CD14-positive monocyte (primary cell): ENCODE data around the gene OLFM1. TPM values are rescaled to one million over a fixed set of nuclear protein-coding genes. Genes with fewer than 3 reads are reported as not detected.

Experiments
- DNase-seq, 3 donors: peaks; one replicate each; pipeline ENCODE4 v3.0.0-alpha.2; 2011 to 2022
- H2AFZ ChIP-seq: 2 replicates; pipeline ENCODE4 v1.6.0; 2012; ENCODE audit warnings: mild to moderate bottlenecking, low read depth, low read length, inconsistent platforms; ENCODE audit not compliant: insufficient read depth, poor library complexity, severe bottlenecking
- H3K27ac ChIP-seq, 2 donors: 1 replicate in 1 of 2; 2 replicates in 1 of 2; pipeline ENCODE4 v1.5.1; 2012 to 2013; ENCODE audit warnings: low read length in 2 of 2, control low read depth in 1 of 2, inconsistent platforms in 1 of 2, low read depth in 1 of 2, mild to moderate bottlenecking in 1 of 2
- H3K27me3 ChIP-seq, 2 donors: one replicate each; pipeline versions ENCODE4 v1.6.0 to v1.6.1; 2011 to 2013; ENCODE audit warnings: low read length in 2 of 2; ENCODE audit not compliant: control insufficient read depth in 2 of 2, insufficient read depth in 2 of 2
- H3K36me3 ChIP-seq, 2 donors: replicated peaks in 1 of 2; 1 replicate in 1 of 2; 2 replicates in 1 of 2; pipeline versions ENCODE4 v1.5.1 to v1.6.1; 2012 to 2013; ENCODE audit warnings: low read length in 2 of 2, control low read depth in 1 of 2, inconsistent platforms in 1 of 2, mild to moderate bottlenecking in 1 of 2; ENCODE audit not compliant: insufficient read depth in 2 of 2, control insufficient read depth in 1 of 2
- H3K4me1 ChIP-seq, 2 donors: 1 replicate in 1 of 2; 2 replicates in 1 of 2; pipeline versions ENCODE4 v1.5.1 to v1.6.1; 2012 to 2013; ENCODE audit warnings: low read length in 2 of 2, control low read depth in 1 of 2, inconsistent platforms in 1 of 2, mild to moderate bottlenecking in 1 of 2, moderate library complexity in 1 of 2; ENCODE audit not compliant: insufficient read depth in 2 of 2, control insufficient read depth in 1 of 2
- H3K4me2 ChIP-seq: replicated peaks from 2 replicates; pipeline ENCODE3; 2012; ENCODE audit warnings: low read length, moderate library complexity, mild to moderate bottlenecking; ENCODE audit not compliant: poor library complexity, severe bottlenecking; ENCODE audit errors: extremely low read depth
- H3K4me3 ChIP-seq, 3 experiments: fragments of 200-600 bp in 1 of 3; sonication (generic) in 1 of 3; replicated peaks in 1 of 3; 1 replicate in 2 of 3; 2 replicates in 1 of 3; pipeline ENCODE4 v1.5.1; 2011 to 2013; ENCODE audit warnings: low read length in 3 of 3, mild to moderate bottlenecking in 3 of 3, control low read depth in 2 of 3, low read depth in 2 of 3, inconsistent platforms in 1 of 3, moderate library complexity in 1 of 3
- H3K79me2 ChIP-seq: 2 replicates; pipeline ENCODE4 v1.6.0; 2012; ENCODE audit warnings: mild to moderate bottlenecking, control low read depth, inconsistent platforms, low read length, moderate library complexity; ENCODE audit not compliant: insufficient read depth
- H3K9ac ChIP-seq: 2 replicates; pipeline ENCODE4 v1.6.0; 2017; ENCODE audit warnings: low read length, mild to moderate bottlenecking; ENCODE audit not compliant: insufficient read depth, poor library complexity, severe bottlenecking
- H3K9me3 ChIP-seq, 2 donors: replicated peaks in 1 of 2; 1 replicate in 1 of 2; 2 replicates in 1 of 2; pipeline versions ENCODE4 v1.5.1 to v1.6.1; 2012 to 2013; ENCODE audit warnings: low read length in 2 of 2, control low read depth in 1 of 2; ENCODE audit not compliant: control insufficient read depth in 1 of 2, insufficient read depth in 1 of 2
- H4K20me1 ChIP-seq: 2 replicates; pipeline ENCODE4 v1.6.0; 2012; ENCODE audit warnings: mild to moderate bottlenecking, low read length, control low read depth, moderate library complexity; ENCODE audit not compliant: insufficient read depth
- H3K27ac Mint-ChIP-seq, 7 donors: one replicate each; pipeline ENCODE4 v1.8.0; 2020; ENCODE audit warnings: mild to moderate bottlenecking in 7 of 7, mixed read lengths in 7 of 7, moderate library complexity in 6 of 7, inconsistent platforms in 2 of 7
- H3K27me3 Mint-ChIP-seq, 3 donors: one replicate each; pipeline ENCODE4 v1.8.0; 2021 to 2022; ENCODE audit warnings: low read depth in 3 of 3, mild to moderate bottlenecking in 3 of 3, mixed read lengths in 3 of 3, moderate library complexity in 3 of 3, inconsistent platforms in 1 of 3
- H3K36me3 Mint-ChIP-seq, 2 donors: one replicate each; pipeline ENCODE4 v1.8.0; 2020; ENCODE audit warnings: mixed read lengths in 2 of 2, inconsistent platforms in 1 of 2, mild to moderate bottlenecking in 1 of 2
- H3K4me1 Mint-ChIP-seq: one replicate; pipeline ENCODE4 v1.8.0; 2020; ENCODE audit warnings: mild to moderate bottlenecking, mixed read lengths
- H3K4me3 Mint-ChIP-seq, 2 donors: one replicate each; pipeline ENCODE4 v1.8.0; 2020; ENCODE audit warnings: mild to moderate bottlenecking in 2 of 2, mixed read lengths in 2 of 2, moderate library complexity in 1 of 2
- H3K9me3 Mint-ChIP-seq, 7 donors: one replicate each; pipeline ENCODE4 v1.8.0; 2020 to 2022; ENCODE audit warnings: mixed read lengths in 7 of 7, mild to moderate bottlenecking in 6 of 7, moderate library complexity in 6 of 7, inconsistent platforms in 2 of 7
- WGBS: methylation state at CpG from one replicate; pipeline ENCODE4 v1.1.5; 2013; ENCODE audit warnings: missing lambda C conversion rate; ENCODE audit not compliant: insufficient coverage; 5-methylcytosine and 5-hydroxymethylcytosine counted together
- intact Hi-C, 2 donors: fragments of 100-400 bp; cut with micrococcal nuclease; formaldehyde crosslinking; loops; one replicate each; pipeline versions ENCODE4 v1.15.0 to v1.15.1; 2023
- polyA plus RNA-seq, 3 donors: library from polyadenylated mRNA; depleted of rRNA in 1 of 3; unstranded in 2 of 3; stranded (reverse) in 1 of 3; fragments of 300-500 nt in 2 of 3; fragments of >200 nt in 1 of 3; fragmentation: Illumina TruSeq in 2 of 3; gene quantifications; 1 replicate in 2 of 3; 2 replicates in 1 of 3; pipeline ENCODE4 v1.2.3, GENCODE V29; 2012 to 2021
- TF ChIP-seq, protein P1 (sequence below): fragments of 200-600 bp; IDR thresholded peaks from one replicate; pipeline ENCODE4 v1.8.0; 2022; ENCODE audit warnings: antibody characterized with exemption, mild to moderate bottlenecking

OLFM1 gene
- polyA plus RNA-seq, 3 donors = 7.6 to 10.9 (median 9.4) TPM

DNA sequence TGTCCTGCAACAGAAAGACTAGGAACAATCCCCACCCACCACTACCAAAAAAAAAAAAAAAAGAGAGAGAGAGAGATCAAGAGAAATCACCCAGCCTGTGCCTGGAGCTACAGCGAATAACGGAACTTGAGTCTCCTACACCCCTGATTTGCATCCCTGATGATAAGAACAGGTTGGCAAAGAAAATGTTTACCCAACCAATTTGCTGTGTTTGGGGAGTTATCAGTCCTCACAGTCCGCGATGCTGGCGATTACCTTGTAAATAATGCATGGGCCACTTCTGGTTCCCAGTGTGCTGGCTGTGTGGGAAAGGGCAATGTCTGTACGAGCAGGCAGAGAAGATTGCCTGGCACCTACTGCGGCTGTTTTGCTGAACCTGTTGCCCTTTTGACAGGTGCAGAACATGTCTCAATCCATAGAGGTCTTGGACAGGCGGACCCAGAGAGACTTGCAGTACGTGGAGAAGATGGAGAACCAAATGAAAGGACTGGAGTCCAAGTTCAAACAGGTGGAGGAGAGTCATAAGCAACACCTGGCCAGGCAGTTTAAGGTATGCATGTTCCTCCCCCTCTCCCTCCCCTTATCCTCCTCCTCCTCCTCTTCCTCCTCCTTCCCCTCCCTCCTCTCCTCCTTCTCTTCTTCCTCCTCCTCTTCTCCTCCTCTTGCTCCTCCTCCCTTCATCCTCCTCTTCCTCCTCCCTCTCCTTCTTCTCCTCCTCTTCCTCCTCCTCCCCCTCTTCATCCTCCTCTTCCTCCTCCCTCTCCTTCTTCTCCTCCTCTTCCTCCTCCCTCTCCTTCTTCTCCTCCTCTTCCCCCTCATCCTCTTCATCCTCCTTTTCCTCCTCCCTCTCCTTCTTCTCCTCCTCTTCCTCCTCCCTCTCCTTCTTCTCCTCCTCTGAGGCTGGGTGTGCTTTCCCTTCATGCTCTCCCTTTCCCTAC is 8.3 kb downstream of the OLFM1 start:
- Histone ChIP-seq H3K4me1 (no peaks in the 10 kb centered on the region), H4K20me1 (peaks cover 24% of the 10 kb centered on the region), H3K79me2 (no peaks in the 10 kb centered on the region), H3K36me3 (peaks cover 0 to 2% of the 10 kb centered on the region in 2 donors), H3K9ac (no peak overlapping the region), H3K4me2 (no peak overlapping the region), H3K27ac (no peak overlapping the region), H3K9me3 (no peaks in the 10 kb centered on the region), H3K27me3 (peaks cover 3 to 8% of the 10 kb centered on the region in 2 donors), H3K4me3 (no peak overlapping the region), H2AFZ (no peak overlapping the region)
- no peak for DNase-seq
- TF ChIP-seq, protein P1, sequence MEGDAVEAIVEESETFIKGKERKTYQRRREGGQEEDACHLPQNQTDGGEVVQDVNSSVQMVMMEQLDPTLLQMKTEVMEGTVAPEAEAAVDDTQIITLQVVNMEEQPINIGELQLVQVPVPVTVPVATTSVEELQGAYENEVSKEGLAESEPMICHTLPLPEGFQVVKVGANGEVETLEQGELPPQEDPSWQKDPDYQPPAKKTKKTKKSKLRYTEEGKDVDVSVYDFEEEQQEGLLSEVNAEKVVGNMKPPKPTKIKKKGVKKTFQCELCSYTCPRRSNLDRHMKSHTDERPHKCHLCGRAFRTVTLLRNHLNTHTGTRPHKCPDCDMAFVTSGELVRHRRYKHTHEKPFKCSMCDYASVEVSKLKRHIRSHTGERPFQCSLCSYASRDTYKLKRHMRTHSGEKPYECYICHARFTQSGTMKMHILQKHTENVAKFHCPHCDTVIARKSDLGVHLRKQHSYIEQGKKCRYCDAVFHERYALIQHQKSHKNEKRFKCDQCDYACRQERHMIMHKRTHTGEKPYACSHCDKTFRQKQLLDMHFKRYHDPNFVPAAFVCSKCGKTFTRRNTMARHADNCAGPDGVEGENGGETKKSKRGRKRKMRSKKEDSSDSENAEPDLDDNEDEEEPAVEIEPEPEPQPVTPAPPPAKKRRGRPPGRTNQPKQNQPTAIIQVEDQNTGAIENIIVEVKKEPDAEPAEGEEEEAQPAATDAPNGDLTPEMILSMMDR = no peak
- Mint-ChIP-seq H3K36me3 (peaks cover 0 to 3% of the 10 kb centered on the region in 2 donors), H3K9me3 (peaks cover 0 to 4% (median 2%) of the 10 kb centered on the region in 7 donors), H3K27ac (peak overlapping the region in 1 of 7 donors; percentile 66), H3K27me3 (peaks cover 22 to 26% (median 23%) of the 10 kb centered on the region in 3 donors), H3K4me3 (peak overlapping the region in 1 of 2 donors; percentile 36), H3K4me1 (no peaks in the 10 kb centered on the region)
- WGBS = 53% methylated on average over 8 of the region's 9 CpGs
- intact Hi-C loops = no loop called here

DNA sequence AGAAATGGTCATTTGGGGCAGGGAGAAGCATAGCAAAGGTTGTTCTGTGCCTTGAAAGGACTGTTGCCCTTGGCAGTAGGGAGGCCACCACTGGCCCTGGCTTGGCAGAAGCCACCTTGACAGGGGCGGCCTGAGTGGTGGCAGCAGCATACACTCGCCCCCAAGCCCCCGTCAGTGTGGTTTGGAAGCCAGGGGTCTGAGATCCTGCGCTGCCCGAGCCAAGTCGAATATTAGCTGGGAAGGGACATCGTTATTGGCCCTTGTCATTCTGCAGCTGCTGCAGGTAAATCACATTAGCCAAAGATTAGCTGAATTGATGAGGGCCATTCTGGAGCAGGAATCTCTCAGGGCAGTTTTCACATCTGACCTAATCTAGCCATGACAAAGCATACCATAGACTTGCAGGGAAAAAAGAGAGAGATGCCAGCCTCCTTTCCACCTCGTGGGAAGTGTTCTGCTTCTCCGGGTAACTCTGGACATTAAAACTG is 9.0 kb downstream of the OLFM1 start:
- Histone ChIP-seq H2AFZ (no peak overlapping the region), H3K4me3 (no peak overlapping the region), H3K9me3 (no peaks in the 10 kb centered on the region), H3K4me2 (no peak overlapping the region), H3K4me1 (no peaks in the 10 kb centered on the region), H3K27ac (no peak overlapping the region), H3K9ac (no peak overlapping the region), H4K20me1 (peaks cover 24% of the 10 kb centered on the region), H3K79me2 (no peaks in the 10 kb centered on the region), H3K27me3 (peaks cover 3 to 4% of the 10 kb centered on the region in 2 donors), H3K36me3 (no peaks in the 10 kb centered on the region)
- H3K9me3 Mint-ChIP-seq = peaks cover 0 to 3% (median 2%) of the 10 kb centered on the region in 7 donors
- H3K27me3 Mint-ChIP-seq = peaks cover 25% of the 10 kb centered on the region in 3 donors
- H3K27ac Mint-ChIP-seq = peak overlapping the region in 1 of 7 donors; percentile 66
- 96% methylated on average over 7 of the region's 9 CpGs for WGBS
- H3K36me3 Mint-ChIP-seq = peaks cover 0 to 1% of the 10 kb centered on the region in 2 donors
- intact Hi-C loops = no loop called here
- no peaks in the 10 kb centered on the region for H3K4me1 Mint-ChIP-seq
- no peak for DNase-seq
- H3K4me3 Mint-ChIP-seq = no peak overlapping the region
- TF ChIP-seq, protein P1 = no peak
